OCI-LY3 (cell line): ENCODE results near the gene TEX48.

ENCODE experiments used
- H2AFZ ChIP-seq: fragments of 200-600, 300-600 bp; shearing (Covaris generic); 2 replicates; pipeline ENCODE4 v1.6.0; 2014; ENCODE audit warnings: antibody characterized with exemption, low read depth, low read length
- H3K27ac ChIP-seq: fragments of 200-600, 300-600 bp; sonication (generic); 2 replicates; pipeline ENCODE4 v1.5.1; 2014; ENCODE audit warnings: mild to moderate bottlenecking, low read length, moderate library complexity, mixed read lengths
- H3K27me3 ChIP-seq: fragments of 200-600, 300-600 bp; sonication (generic); 2 replicates; pipeline ENCODE4 v1.6.1; 2014; ENCODE audit warnings: low read depth, low read length, mixed read lengths
- H3K36me3 ChIP-seq: fragments of 200-600, 300-600 bp; sonication (generic); replicated peaks from 2 replicates; pipeline ENCODE3; 2014; ENCODE audit warnings: low read depth, low read length, mixed read lengths
- H3K4me1 ChIP-seq: fragments of 300-600, 200-600 bp; sonication (generic); 2 replicates; pipeline ENCODE4 v1.6.1; 2014; ENCODE audit warnings: low read length, mixed read lengths
- H3K4me2 ChIP-seq: fragments of 200-600, 300-600 bp; sonication (generic); 2 replicates; pipeline ENCODE4 v1.6.1; 2014; ENCODE audit warnings: low read length, mixed read lengths
- H3K4me3 ChIP-seq: fragments of 300-600, 200-600 bp; sonication (generic); 2 replicates; pipeline ENCODE4 v1.5.1; 2014; ENCODE audit warnings: antibody characterized with exemption, mild to moderate bottlenecking, low read length, moderate library complexity
- H3K79me2 ChIP-seq: fragments of 300-600, 200-600 bp; shearing (Covaris generic); 2 replicates; pipeline ENCODE4 v1.6.1; 2014; ENCODE audit warnings: mild to moderate bottlenecking, low read length, mixed read lengths
- H3K9ac ChIP-seq: fragments of 300-600, 200-600 bp; shearing (Covaris generic); 2 replicates; pipeline ENCODE4 v1.6.0; 2014; ENCODE audit warnings: mild to moderate bottlenecking, low read length, moderate library complexity
- H3K9me3 ChIP-seq: fragments of 200-600, 300-600 bp; shearing (Covaris generic); 2 replicates; pipeline ENCODE4 v1.6.1; 2014; ENCODE audit warnings: low read length, mixed read lengths; ENCODE audit not compliant: insufficient read depth
- H4K20me1 ChIP-seq: fragments of 200-600, 300-600 bp; sonication (generic); 2 replicates; pipeline ENCODE4 v1.6.1; 2016; ENCODE audit warnings: low read length, mixed read lengths; ENCODE audit not compliant: insufficient read depth
- EZH2phosphoT487 ChIP-seq: fragments of 200-600 bp; shearing (Covaris generic); IDR thresholded peaks from 2 replicates; pipeline ENCODE4 v1.6.1; 2018; ENCODE audit warnings: antibody characterized with exemption, mixed run types, low read depth
- TF ChIP-seq, protein P1 (sequence below): fragments of 200-600, 300-600 bp; sonication (generic); IDR thresholded peaks from 2 replicates; pipeline ENCODE4 v1.5.1; 2014; ENCODE audit warnings: antibody characterized with exemption, low read length, low read depth

TEX48 gene

DNA sequence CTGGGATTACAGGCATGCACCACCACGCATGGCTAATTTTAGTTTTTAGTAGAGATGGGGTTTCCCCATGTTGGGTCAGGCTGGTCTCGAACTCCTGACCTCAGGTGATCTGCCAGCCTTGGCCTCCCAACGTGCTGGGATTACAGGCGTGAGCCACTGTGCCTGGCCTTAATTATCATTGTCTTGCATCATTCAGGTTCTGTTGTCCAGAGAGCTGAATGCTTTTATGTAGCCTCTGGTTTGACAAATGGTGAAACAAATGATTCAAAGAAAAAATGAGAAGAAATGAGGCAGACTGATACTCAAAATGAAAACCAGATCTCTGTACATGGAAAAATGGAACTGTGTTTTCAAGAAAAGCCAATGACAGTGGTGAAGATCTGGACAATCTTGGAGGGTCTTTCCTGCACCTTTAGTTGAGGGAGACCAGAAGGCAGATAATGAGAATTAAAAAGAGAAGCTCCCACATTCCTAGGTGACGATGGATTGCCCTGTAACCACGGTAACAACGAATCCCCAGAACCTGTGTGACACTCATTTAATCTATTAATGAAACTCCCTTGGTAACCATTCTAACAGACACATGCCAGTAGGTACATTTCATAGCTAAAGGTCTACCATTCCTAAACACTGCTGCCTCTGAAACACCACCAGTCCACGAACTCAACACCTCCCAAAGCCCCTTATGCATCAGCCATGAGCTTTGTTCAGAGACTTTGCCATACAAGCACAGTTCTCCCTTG lies 1.6 kb downstream of the TEX48 start:
- Histone ChIP-seq H3K4me3 (no peak overlapping the region), H3K4me2 (no peak overlapping the region), H3K9ac (no peak overlapping the region), H3K36me3 (no peaks in the 10 kb centered on the region), H4K20me1 (no peaks in the 10 kb centered on the region), H3K4me1 (peaks cover 5% of the 10 kb centered on the region), H3K9me3 (no peaks in the 10 kb centered on the region), H2AFZ (no peak overlapping the region), H3K27ac (no peak overlapping the region), H3K79me2 (no peaks in the 10 kb centered on the region), H3K27me3 (peaks cover 70% of the 10 kb centered on the region)
- TF ChIP-seq, protein P1, sequence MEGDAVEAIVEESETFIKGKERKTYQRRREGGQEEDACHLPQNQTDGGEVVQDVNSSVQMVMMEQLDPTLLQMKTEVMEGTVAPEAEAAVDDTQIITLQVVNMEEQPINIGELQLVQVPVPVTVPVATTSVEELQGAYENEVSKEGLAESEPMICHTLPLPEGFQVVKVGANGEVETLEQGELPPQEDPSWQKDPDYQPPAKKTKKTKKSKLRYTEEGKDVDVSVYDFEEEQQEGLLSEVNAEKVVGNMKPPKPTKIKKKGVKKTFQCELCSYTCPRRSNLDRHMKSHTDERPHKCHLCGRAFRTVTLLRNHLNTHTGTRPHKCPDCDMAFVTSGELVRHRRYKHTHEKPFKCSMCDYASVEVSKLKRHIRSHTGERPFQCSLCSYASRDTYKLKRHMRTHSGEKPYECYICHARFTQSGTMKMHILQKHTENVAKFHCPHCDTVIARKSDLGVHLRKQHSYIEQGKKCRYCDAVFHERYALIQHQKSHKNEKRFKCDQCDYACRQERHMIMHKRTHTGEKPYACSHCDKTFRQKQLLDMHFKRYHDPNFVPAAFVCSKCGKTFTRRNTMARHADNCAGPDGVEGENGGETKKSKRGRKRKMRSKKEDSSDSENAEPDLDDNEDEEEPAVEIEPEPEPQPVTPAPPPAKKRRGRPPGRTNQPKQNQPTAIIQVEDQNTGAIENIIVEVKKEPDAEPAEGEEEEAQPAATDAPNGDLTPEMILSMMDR = no peak
- TF ChIP-seq EZH2phosphoT487 = no peak

GRCh38 chr9:114678795-114679194 lies 3.2 kb downstream of the TEX48 start:
- TF ChIP-seq EZH2phosphoT487 = no peak
- TF ChIP-seq, protein P1 = no peak
- H3K27me3 ChIP-seq = peaks cover 64% of the 10 kb centered on the region
- no peak overlapping the region for H3K27ac ChIP-seq
- no peaks in the 10 kb centered on the region for H4K20me1 ChIP-seq
- no peak overlapping the region for H3K4me3 ChIP-seq
- H3K9ac ChIP-seq = no peak overlapping the region
- H3K4me1 ChIP-seq = peaks cover 5% of the 10 kb centered on the region
- no peak overlapping the region for H2AFZ ChIP-seq
- no peaks in the 10 kb centered on the region for H3K79me2 ChIP-seq
- H3K36me3 ChIP-seq = no peaks in the 10 kb centered on the region
- H3K4me2 ChIP-seq = no peak overlapping the region
- H3K9me3 ChIP-seq = no peaks in the 10 kb centered on the region

DNA sequence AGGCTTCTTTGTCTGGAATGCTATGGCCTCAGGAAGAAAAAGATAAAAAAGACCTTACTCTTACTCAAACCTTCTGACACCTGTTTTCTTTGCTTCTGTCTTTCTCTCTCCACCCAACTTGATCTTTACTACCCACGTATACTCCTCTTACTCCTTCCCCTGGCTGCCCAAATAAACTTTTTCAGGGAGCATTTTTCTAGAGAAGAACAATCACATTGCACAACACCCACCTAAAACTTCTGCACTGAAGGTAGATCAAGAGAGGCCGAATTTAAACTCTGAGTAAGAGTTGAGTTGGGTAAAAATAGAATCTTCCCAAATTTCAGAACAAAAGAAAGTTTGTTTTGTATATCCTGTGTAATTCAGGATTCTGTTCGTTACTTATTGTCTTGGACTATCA lies 3.9 kb downstream of the TEX48 start:
- Histone ChIP-seq H3K79me2 (no peaks in the 10 kb centered on the region), H3K4me3 (no peak overlapping the region), H3K36me3 (no peaks in the 10 kb centered on the region), H3K4me2 (no peak overlapping the region), H3K9me3 (no peaks in the 10 kb centered on the region), H3K9ac (no peak overlapping the region), H4K20me1 (no peaks in the 10 kb centered on the region), H3K27ac (no peak overlapping the region), H2AFZ (no peak overlapping the region), H3K4me1 (peaks cover 5% of the 10 kb centered on the region), H3K27me3 (peaks cover 59% of the 10 kb centered on the region)
- no peak for TF ChIP-seq EZH2phosphoT487
- TF ChIP-seq, protein P1 = no peak

DNA sequence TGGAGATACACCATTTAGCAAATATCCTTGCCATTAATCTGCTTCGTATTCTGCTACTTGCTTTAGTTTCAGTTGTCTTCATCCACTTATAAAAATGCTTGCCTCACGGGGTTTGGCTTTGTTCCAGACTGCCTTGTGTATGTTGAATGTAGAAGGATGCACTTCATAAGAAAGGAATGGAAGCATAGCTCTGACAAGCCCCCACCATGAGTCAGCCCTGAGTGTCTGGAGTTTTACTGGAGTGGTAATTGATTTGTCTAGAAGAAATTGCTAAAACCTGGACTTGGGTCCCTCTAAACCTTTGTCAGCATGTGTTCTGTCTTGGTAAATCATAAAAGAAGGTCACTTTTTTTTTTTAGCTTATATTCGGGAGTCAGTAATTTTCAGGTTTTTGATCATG lies 4.6 kb downstream of the TEX48 start:
- H2AFZ ChIP-seq = no peak overlapping the region
- no peak overlapping the region for H3K4me2 ChIP-seq
- no peak overlapping the region for H3K27ac ChIP-seq
- H4K20me1 ChIP-seq = no peaks in the 10 kb centered on the region
- H3K27me3 ChIP-seq = peaks cover 55% of the 10 kb centered on the region
- H3K79me2 ChIP-seq = no peaks in the 10 kb centered on the region
- H3K4me3 ChIP-seq = no peak overlapping the region
- H3K9me3 ChIP-seq = no peaks in the 10 kb centered on the region
- H3K36me3 ChIP-seq = no peaks in the 10 kb centered on the region
- peaks cover 5% of the 10 kb centered on the region for H3K4me1 ChIP-seq
- TF ChIP-seq EZH2phosphoT487 = no peak
- TF ChIP-seq, protein P1 = no peak
- no peak overlapping the region for H3K9ac ChIP-seq
